Spleen (tissue), 7 donors: ENCODE data around the gene SASH1.

Experiments used
- POLR2A ChIP-seq, 3 donors: fragments of 450-650 bp; IDR thresholded peaks; one replicate each; pipeline ENCODE4 v1.5.1; 2017; ENCODE audit warnings: antibody characterized with exemption in 3 of 3, mild to moderate bottlenecking in 1 of 3
- POLR2AphosphoS5 ChIP-seq, 3 donors: sonication (generic); formaldehyde crosslinking; IDR thresholded peaks; one replicate each; pipeline ENCODE4 v1.5.1; 2017; ENCODE audit warnings: antibody characterized with exemption in 3 of 3
- TF ChIP-seq, protein P1 (sequence below), 11 experiments: fragments of 200-600 bp in 7 of 11; fragments of 450-650 bp in 4 of 11; sonication (generic) in 4 of 11; IDR thresholded peaks in 8 of 11; conservative IDR thresholded peaks in 3 of 11; 1 replicate in 7 of 11; 2 replicates in 4 of 11; pipeline versions ENCODE4 v1.4.0 to v1.8.0; 2016 to 2021; ENCODE audit warnings: antibody characterized with exemption in 11 of 11, inconsistent platforms in 4 of 11, mild to moderate bottlenecking in 1 of 11
- donor health status: DM: no; HTN: no; CAD: no; lungs with moderate emphysema.
- donor health status: DM: no; HTN: no; CAD: no.
- donor health status: DM: no; HTN: no; CAD: no.

- TF ChIP-seq, protein P1, sequence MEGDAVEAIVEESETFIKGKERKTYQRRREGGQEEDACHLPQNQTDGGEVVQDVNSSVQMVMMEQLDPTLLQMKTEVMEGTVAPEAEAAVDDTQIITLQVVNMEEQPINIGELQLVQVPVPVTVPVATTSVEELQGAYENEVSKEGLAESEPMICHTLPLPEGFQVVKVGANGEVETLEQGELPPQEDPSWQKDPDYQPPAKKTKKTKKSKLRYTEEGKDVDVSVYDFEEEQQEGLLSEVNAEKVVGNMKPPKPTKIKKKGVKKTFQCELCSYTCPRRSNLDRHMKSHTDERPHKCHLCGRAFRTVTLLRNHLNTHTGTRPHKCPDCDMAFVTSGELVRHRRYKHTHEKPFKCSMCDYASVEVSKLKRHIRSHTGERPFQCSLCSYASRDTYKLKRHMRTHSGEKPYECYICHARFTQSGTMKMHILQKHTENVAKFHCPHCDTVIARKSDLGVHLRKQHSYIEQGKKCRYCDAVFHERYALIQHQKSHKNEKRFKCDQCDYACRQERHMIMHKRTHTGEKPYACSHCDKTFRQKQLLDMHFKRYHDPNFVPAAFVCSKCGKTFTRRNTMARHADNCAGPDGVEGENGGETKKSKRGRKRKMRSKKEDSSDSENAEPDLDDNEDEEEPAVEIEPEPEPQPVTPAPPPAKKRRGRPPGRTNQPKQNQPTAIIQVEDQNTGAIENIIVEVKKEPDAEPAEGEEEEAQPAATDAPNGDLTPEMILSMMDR (IDR thresholded peaks at IDR 0.05 in 8 of 11, conservative IDR thresholded peaks at IDR 0.05 in 3 of 11) = no peak
- TF ChIP-seq POLR2A (IDR thresholded peaks at IDR 0.05) (no peak), POLR2AphosphoS5 (IDR thresholded peaks at IDR 0.05) (no peak)
These were observed 154.6 kb downstream of the SASH1 start for GRCh38 chr6:148497257-148497656.
